Loucy (cell line): ENCODE measurements around the gene RBM44.
"Not testable (repeated sequence)": the region's sequence is repeated elsewhere in the genome, so short reads cannot be mapped to it uniquely, and the experiment has no call there.

Experiments used
- EZH2phosphoT487 ChIP-seq: fragments of 200-600 bp; IDR thresholded peaks from 2 replicates; pipeline ENCODE4 v1.6.1; 2018; ENCODE audit warnings: antibody characterized with exemption, mild to moderate bottlenecking, moderate library complexity, borderline replicate concordance
- TF ChIP-seq, protein P1 (sequence below): fragments of 200-600 bp; sonication (generic); conservative IDR thresholded peaks from 2 replicates; pipeline ENCODE4 v1.5.1; 2014; ENCODE audit warnings: mild to moderate bottlenecking, antibody characterized with exemption, low read length

DNA sequence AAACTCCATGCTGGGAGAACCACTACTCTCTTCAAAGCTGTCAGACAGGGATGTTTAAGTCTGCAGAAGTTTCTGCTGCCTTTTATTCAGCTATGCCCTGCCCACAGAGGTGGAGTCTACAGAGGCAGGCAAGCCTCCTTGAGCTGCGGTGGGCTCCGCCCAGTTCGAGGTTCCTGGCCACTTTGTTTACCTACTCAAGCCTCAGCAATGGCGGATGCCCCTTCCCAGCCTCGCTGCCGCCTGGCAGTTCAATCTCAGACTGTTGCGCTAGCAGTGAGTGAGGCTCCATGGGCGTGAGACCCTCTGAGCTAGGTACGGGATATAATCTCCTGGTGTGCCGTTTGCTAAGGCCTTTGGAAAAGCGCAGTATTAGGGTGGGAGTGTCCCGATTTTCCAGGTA lies 50.4 kb downstream of the RBM44 start:
- TF ChIP-seq, protein P1, sequence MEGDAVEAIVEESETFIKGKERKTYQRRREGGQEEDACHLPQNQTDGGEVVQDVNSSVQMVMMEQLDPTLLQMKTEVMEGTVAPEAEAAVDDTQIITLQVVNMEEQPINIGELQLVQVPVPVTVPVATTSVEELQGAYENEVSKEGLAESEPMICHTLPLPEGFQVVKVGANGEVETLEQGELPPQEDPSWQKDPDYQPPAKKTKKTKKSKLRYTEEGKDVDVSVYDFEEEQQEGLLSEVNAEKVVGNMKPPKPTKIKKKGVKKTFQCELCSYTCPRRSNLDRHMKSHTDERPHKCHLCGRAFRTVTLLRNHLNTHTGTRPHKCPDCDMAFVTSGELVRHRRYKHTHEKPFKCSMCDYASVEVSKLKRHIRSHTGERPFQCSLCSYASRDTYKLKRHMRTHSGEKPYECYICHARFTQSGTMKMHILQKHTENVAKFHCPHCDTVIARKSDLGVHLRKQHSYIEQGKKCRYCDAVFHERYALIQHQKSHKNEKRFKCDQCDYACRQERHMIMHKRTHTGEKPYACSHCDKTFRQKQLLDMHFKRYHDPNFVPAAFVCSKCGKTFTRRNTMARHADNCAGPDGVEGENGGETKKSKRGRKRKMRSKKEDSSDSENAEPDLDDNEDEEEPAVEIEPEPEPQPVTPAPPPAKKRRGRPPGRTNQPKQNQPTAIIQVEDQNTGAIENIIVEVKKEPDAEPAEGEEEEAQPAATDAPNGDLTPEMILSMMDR = not testable (repeated sequence)
- TF ChIP-seq EZH2phosphoT487 = not testable (repeated sequence)
